Measurements from ENCODE around the gene ZXDC. TPM values are rescaled to one million over a fixed set of nuclear protein-coding genes. Genes with fewer than 3 reads are reported as not detected.
A peak's percentile ranks its signal among the peaks of the same experiment; 100 is the strongest.

Gene ZXDC
- total and polyA plus RNA-seq, 9 of the 15 experiments (the other 6 are each of a cell fraction or from before 2014, with no cell fraction given) = 0.59 to 13.4 (median 7.3) TPM

GRCh38 chr3:126478581-126479310 lies 3.1 kb upstream of the ZXDC start:
- H3K9ac ChIP-seq (ENCODE audit: insufficient read depth in 1 of 2, low read depth in 2 of 2, low read length in 2 of 2) = no peak overlapping the region
- no peaks in the 10 kb centered on the region for H3K36me3 ChIP-seq (ENCODE audit: control insufficient read depth, insufficient read depth, low read length)
- no peak overlapping the region for H3K4me2 ChIP-seq (ENCODE audit: insufficient read depth, low read length)
- peaks cover 12% of the 10 kb centered on the region for H3K79me2 ChIP-seq (ENCODE audit: control insufficient read depth, insufficient read depth, low read length)
- H3K9me1 ChIP-seq (ENCODE audit: control insufficient read depth, insufficient read depth, low read length) = no peaks in the 10 kb centered on the region
- 36% methylated on average over 8 of the region's 14 CpGs for WGBS (ENCODE audit: insufficient coverage, low coverage, missing lambda C conversion rate)
- POLR2A ChIA-PET = no interaction called here
- CTCF ChIA-PET (ENCODE audit: low intra/inter-chr PET ratio) = no interaction called here
- no peak for DNase-seq (ENCODE audit: extremely low read depth in 1 of 4, low spot score in 3 of 4)
- H3K9me3 ChIP-seq (replicated peaks; ENCODE audit: control insufficient read depth, insufficient read depth, low read depth, low read length) = no peaks in the 10 kb centered on the region
- H2AFZ ChIP-seq (ENCODE audit: low read depth, low read length) = no peak overlapping the region
- H4K20me1 ChIP-seq (replicated peaks; ENCODE audit: control insufficient read depth, insufficient read depth, low read length) = peaks cover 4% of the 10 kb centered on the region; the same call in 1 of the 2 replicates
- H3K4me3 ChIP-seq = no peak overlapping the region
- ATAC-seq = no peak
- intact Hi-C loops (cut with micrococcal nuclease) (no loop called here), in situ Hi-C loops (cut with MboI) (no loop called here)
- BruUV-seq (replicated peaks) = no TSS peak
- H3K27me3 ChIP-seq (ENCODE audit: control insufficient read depth in 2 of 2, insufficient read depth in 2 of 2, low read length in 2 of 2) = peaks cover 0 to 16% of the 10 kb centered on the region in 2 experiments; a peak in 2 of 5 replicates
- H3K27ac ChIP-seq (ENCODE audit: extremely low read depth, low read depth, low read length) = no peak overlapping the region
- FAIRE-seq = no peak
- peaks cover 10 to 24% of the 10 kb centered on the region in 2 experiments; a peak in 4 of 5 replicates for H3K4me1 ChIP-seq (replicated peaks in 1 of 2; ENCODE audit: control insufficient read depth in 2 of 2, insufficient read depth in 2 of 2, low read length in 2 of 2)
- TF ChIP-seq SPI1 (IDR thresholded peaks at IDR 0.05; ENCODE audit: borderline replicate concordance, low read depth, low read length) (no peak), KDM2B (CRISPR knock-in tag; IDR thresholded peaks at IDR 0.05) (no peak), PTRF (tag; IDR thresholded peaks at IDR 0.05) (no peak)

GRCh38 chr3:126477061-126477380 lies 1.3 kb upstream of the ZXDC start:
- H3K4me3 ChIP-seq = no peak overlapping the region
- no peak overlapping the region for H2AFZ ChIP-seq (ENCODE audit: low read depth, low read length)
- peaks cover 8% of the 10 kb centered on the region for H4K20me1 ChIP-seq (replicated peaks; ENCODE audit: control insufficient read depth, insufficient read depth, low read length)
- ATAC-seq (no peak), DNase-seq (ENCODE audit: extremely low read depth in 1 of 4, low spot score in 3 of 4) (peak in 1 of 4 experiments; percentile 19), FAIRE-seq (no peak)
- H3K27ac ChIP-seq (ENCODE audit: extremely low read depth, low read depth, low read length) = no peak overlapping the region
- peaks cover 2% of the 10 kb centered on the region; the same call in 1 of the 3 replicates for H3K36me3 ChIP-seq (ENCODE audit: control insufficient read depth, insufficient read depth, low read length)
- no TSS peak for BruUV-seq (replicated peaks)
- no peaks in the 10 kb centered on the region for H3K9me3 ChIP-seq (replicated peaks; ENCODE audit: control insufficient read depth, insufficient read depth, low read depth, low read length)
- CTCF ChIA-PET (ENCODE audit: low intra/inter-chr PET ratio) = no interaction called here
- in situ Hi-C loops (cut with MboI) (no loop called here), intact Hi-C loops (cut with micrococcal nuclease) (loop anchor here (2.0 kb wide), 1 partner anchor 64 kb away; no protein-coding TSS in a partner anchor)
- H3K79me2 ChIP-seq (ENCODE audit: control insufficient read depth, insufficient read depth, low read length) = peaks cover 29% of the 10 kb centered on the region
- H3K27me3 ChIP-seq (ENCODE audit: control insufficient read depth in 2 of 2, insufficient read depth in 2 of 2, low read length in 2 of 2) = peaks cover 0 to 4% of the 10 kb centered on the region in 2 experiments; a peak in 1 of 5 replicates
- no peak overlapping the region for H3K4me2 ChIP-seq (ENCODE audit: insufficient read depth, low read length)
- H3K9ac ChIP-seq (ENCODE audit: insufficient read depth in 1 of 2, low read depth in 2 of 2, low read length in 2 of 2) = no peak overlapping the region
- TF ChIP-seq ZNF707 (CRISPR knock-in tag; conservative IDR thresholded peaks at IDR 0.05) (no peak), ZNF740 (CRISPR knock-in tag; IDR thresholded peaks at IDR 0.05) (no peak), ZNF740 (tag; IDR thresholded peaks at IDR 0.05) (peak in 1 of 2 experiments; percentile 55; a peak in 1 of 4 replicates), E2F3 (CRISPR knock-in tag; IDR thresholded peaks at IDR 0.05) (no peak), PREB (CRISPR knock-in tag; IDR thresholded peaks at IDR 0.05) (no peak)
- peaks cover 24% of the 10 kb centered on the region in 2 experiments; a peak in 4 of 5 replicates for H3K4me1 ChIP-seq (replicated peaks in 1 of 2; ENCODE audit: control insufficient read depth in 2 of 2, insufficient read depth in 2 of 2, low read length in 2 of 2)
- 96% methylated on average over 3 of the region's 4 CpGs for WGBS (ENCODE audit: insufficient coverage, low coverage, missing lambda C conversion rate)
- POLR2A ChIA-PET = no interaction called here
- H3K9me1 ChIP-seq (ENCODE audit: control insufficient read depth, insufficient read depth, low read length) = no peaks in the 10 kb centered on the region
